Measurements from ENCODE around the gene AKAP6. TPM values are rescaled to one million over a fixed set of nuclear protein-coding genes. Genes with fewer than 3 reads are reported as not detected.

AKAP6 gene
- total RNA-seq, 2 donors from 2014 or later: 33.5 to 108 TPM

GRCh38 chr14:32661216-32661615 lies 332.1 kb downstream of the AKAP6 start:
- intact Hi-C loops (cut with DNase I): no loop called here
- no peak for DNase-seq (ENCODE audit: low spot score)

GRCh38 chr14:32662211-32662610 lies 333.1 kb downstream of the AKAP6 start:
- DNase-seq (ENCODE audit: low spot score): no peak
- intact Hi-C loops (cut with DNase I): no loop called here

- intact Hi-C loops (cut with DNase I): no loop called here
- DNase-seq (ENCODE audit: low spot score): no peak
Observed at GRCh38 chr14:32666308-32666707, 337.2 kb downstream of the AKAP6 start.

- no peak for DNase-seq (ENCODE audit: low spot score)
- intact Hi-C loops (cut with DNase I): no loop called here
Observed at GRCh38 chr14:32667287-32667686, 338.2 kb downstream of the AKAP6 start.

GRCh38 chr14:32667791-32668190 lies 338.7 kb downstream of the AKAP6 start:
- no peak for DNase-seq (ENCODE audit: low spot score)
- intact Hi-C loops (cut with DNase I): no loop called here

DNA sequence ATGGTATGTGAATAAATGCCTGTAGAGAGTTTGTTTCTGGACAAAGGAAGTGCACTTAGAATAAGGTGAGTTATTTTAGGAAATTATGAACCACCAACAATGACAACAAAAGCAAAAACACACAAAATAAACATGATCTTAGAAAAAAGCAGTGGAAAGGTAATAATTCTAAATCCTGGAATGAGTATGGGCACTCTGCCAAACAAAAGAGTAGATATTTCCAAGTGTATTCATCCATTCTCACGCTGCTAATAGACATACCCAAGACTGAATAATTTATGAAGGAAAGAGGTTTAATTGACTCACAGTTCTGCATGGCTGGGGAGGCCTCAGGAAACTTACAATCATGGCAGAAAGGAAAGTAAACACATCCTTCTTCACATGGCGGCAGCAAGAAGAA lies 340.3 kb downstream of the AKAP6 start:
- intact Hi-C loops (cut with DNase I): no loop called here
- no peak for DNase-seq (ENCODE audit: low spot score)

GRCh38 chr14:32675433-32675832 lies 346.3 kb downstream of the AKAP6 start:
- no peak for DNase-seq (ENCODE audit: low spot score)
- intact Hi-C loops (cut with DNase I): no loop called here

DNA sequence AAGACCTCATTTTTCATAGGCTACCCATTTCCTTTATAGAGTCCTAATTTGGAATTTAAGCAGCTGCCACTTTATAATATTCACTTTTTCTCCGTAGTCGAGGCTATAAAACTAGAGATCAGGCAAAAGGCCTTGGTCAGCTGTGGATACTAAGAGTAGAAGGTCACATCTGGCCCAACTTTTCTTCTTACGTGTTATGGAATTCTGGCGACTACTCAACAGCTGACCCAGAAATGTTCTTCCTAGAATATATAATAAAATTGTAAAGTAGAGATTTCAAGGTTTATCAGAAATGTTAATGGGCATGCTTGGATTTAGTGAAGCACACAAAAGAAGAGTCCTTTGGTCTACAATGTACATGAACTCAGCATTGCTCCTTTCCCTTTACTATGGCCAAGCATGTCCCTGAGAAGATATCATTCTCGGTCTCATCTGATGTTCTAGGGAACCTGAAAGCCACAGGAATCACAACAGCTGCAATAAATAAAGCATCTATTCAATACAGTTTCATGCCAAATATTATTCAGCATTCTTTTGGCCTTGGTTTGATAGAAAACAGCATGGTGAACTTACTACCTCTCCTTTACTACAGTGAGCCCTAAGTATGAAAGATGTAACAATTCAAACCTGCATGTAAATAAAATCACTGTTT lies 348.2 kb downstream of the AKAP6 start:
- intact Hi-C loops (cut with DNase I): loop anchor here in 1 of 2 donors (2.0 kb wide), 1 partner anchor 48 kb away; no protein-coding TSS in a partner anchor
- no peak for DNase-seq (ENCODE audit: low spot score)

DNA sequence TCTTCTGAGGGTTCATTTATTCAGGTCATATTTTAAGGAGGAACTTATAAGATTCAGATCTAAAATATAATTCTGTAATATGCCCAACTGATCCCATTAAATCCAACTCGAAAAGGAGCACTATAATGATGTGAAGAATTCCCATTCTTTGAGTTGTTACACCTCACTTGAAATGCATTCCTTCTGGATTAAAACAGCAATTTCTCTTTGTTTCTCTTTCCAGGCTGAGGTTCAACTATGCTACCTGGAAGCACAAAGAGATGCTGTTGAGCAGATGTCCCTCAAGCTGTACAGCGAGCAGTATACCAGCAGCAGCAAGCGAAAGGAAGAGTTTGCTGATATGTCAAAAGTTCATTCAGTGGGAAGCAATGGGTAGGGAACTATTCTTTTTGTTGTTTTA lies 349.0 kb downstream of the AKAP6 start:
- intact Hi-C loops (cut with DNase I): no loop called here
- DNase-seq (ENCODE audit: low spot score): no peak

- DNase-seq (ENCODE audit: low spot score): no peak
- intact Hi-C loops (cut with DNase I): no loop called here
Observed at GRCh38 chr14:32679927-32680612, 351.0 kb downstream of the AKAP6 start.

DNA sequence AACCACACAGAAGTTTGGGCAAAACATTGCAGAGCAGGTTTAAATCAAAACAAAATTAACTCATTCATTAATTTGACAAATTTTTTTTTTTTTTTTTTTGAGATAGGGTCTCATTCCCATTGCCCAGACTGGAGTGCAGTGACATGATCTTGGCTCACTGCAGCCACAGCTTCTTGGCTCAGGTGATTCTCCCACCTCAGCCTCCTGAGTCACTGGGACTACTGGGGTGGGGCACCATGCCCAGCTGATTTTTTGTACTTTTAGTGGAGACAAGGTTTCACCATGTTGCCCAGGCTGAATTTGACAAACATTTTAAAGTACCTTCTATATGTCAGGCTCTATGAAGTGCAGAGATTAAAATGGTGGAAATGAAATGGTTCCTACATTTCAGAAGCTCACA lies 352.5 kb downstream of the AKAP6 start:
- intact Hi-C loops (cut with DNase I): no loop called here
- DNase-seq (ENCODE audit: low spot score): no peak

GRCh38 chr14:32682214-32682613 lies 353.1 kb downstream of the AKAP6 start:
- intact Hi-C loops (cut with DNase I): no loop called here
- no peak for DNase-seq (ENCODE audit: low spot score)

DNA sequence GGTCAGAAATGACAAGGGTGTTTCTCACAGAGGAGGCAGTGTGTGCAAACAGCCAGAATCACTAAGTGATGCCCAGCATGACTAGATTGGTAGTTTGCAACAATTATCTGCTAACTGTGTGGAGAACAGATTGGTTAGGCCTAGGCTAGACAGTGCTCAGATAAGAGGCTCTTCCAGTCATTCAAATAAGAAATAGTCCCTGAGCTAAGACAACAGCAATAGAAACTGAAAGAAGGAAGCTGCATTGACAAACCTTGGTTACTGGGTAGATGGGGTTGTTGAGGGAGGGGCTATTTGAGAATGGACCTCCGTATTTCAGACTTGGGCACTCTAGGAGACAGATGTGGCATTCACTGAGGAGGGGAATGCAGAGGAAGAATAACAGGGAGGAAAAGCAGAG lies 354.6 kb downstream of the AKAP6 start:
- intact Hi-C loops (cut with DNase I): no loop called here

GRCh38 chr14:32688941-32689340 lies 359.8 kb downstream of the AKAP6 start:
- no peak for DNase-seq (ENCODE audit: low spot score)

More for the DNA sequence above, 354.6 kb downstream of the AKAP6 start:
- no peak for DNase-seq (ENCODE audit: low spot score)

DNA sequence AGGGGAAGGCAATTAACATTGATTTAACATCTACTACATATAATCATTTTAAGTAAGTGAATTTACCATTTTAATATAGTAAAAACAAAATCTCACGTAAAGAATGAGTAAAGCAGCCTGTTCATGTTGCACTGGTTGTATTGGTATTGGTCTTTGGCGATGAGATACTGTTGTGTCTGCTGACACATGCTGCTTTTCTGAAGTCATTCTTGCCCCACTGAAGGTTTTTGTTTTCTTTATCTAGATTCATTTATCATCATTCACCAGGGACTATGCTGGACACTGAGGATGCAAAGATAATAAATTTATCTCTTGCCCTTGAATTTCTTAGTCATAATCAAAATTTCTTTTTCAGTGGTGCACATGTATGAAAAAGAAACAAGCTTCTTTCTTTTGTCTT lies 363.3 kb downstream of the AKAP6 start:
- no peak for DNase-seq (ENCODE audit: low spot score)
- intact Hi-C loops (cut with DNase I): no loop called here

More at GRCh38 chr14:32688941-32689340, 359.8 kb downstream of the AKAP6 start:
- intact Hi-C loops (cut with DNase I): no loop called here

DNA sequence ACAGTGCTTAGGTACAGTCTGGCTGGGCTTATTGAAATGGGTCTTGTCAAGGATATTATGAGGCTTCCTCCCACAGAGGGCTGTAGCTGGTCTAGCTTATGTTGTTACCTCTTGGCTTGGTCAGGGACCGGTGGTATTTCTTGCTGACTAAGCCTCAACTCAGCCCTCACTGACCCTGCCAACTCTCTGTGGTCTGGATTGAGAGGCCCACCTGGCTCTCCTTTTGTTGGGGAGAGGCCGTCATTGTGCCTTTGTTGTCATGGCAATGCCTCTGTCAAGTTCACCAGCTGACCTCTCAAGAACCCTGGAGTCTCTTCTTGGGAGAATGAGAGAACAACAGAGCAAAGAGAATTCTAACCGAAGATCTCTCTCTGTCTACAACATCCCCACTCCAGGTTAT lies 364.0 kb downstream of the AKAP6 start:
- intact Hi-C loops (cut with DNase I): no loop called here
- DNase-seq (ENCODE audit: low spot score): no peak

DNA sequence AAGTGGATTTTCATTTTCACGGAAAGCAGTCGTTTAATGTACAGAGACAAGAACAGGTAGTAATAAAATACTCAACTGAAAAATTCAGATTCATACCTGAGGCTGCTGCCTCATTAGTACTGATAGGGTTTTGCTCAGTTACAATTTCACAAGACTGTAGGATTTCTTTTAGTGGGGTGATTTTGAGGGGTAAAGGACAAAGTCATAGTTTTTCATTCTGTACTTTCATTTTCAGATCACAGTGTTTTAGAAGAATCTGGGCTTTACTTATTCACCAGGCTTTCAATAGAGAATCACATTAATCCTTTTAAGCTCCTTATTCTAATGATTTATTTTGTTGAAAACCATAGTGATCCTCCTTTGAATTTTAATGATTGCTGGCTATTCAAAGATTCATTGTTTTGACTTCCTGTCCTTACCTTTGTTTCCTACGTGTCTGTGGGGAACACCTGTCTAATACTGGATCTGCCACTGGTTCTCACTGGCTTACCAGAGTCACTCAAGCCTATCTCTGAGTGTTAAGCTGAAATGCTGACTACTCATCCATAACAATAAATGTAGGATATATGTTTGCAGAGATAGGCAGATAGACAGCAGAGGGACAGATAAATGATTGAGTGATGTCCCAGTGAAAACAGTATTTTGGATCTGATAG lies 365.8 kb downstream of the AKAP6 start:
- DNase-seq (ENCODE audit: low spot score): no peak
- intact Hi-C loops (cut with DNase I): no loop called here

DNA sequence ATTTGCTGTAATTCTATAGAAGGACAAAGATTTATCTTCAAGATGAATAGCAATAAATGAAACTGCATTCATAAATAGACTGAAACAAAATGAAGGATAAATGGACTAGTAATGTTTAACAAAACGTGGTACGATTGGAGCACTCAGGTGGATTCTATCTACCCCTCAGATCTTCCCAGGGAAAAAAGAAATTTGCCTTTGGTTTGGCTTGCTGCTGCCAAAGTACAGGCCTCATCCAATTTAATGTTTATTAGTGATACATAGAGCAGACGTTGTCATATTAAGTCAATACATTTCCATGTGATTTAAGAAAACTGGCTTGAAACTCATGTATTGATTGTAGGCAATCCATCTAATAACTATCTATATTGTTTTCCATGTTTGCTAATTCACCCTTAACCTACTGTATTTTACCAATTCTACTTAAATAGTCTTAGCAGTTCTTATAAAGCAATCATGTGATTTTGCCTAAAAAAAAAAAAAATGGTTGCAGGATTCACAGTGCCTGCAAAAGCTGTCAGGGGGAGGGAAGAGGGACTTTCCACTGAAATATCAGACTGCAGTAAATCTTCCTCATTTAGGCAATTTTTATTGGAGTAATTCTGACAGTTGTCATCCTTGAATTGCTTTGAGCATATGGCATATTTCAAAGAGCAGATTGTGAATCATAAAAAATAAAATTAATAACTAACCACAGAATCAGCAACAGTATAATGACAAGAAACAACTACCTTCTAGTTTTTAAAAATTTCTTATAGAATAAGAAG lies 367.4 kb downstream of the AKAP6 start:
- intact Hi-C loops (cut with DNase I): no loop called here
- no peak for DNase-seq (ENCODE audit: low spot score)

GRCh38 chr14:32697114-32697513 lies 368.0 kb downstream of the AKAP6 start:
- intact Hi-C loops (cut with DNase I): no loop called here
- DNase-seq (ENCODE audit: low spot score): no peak

DNA sequence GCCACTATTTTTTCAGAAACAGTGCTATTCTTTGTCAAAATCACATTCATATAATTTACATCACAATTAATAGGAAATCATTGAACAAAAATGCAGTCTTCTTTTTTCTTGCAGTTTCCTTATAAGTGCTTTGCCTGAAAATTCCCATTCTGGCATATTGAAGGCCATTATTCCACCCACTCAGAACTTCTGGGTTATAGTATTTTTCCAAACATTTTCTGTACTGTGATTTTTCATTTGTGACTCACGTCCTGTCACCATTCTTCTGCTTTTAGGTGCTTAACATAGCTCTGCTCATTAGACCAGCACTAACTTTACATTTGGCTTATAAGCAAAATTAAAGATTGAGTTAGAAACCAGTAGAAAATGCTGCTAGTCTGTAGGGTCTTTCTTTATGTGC lies 368.6 kb downstream of the AKAP6 start:
- DNase-seq (ENCODE audit: low spot score): no peak
- intact Hi-C loops (cut with DNase I): no loop called here
